ENCODE data around the gene YPEL1.
"Not testable (repeated sequence)": the region's sequence is repeated elsewhere in the genome, so short reads cannot be mapped to it uniquely, and the experiment has no call there.

Gene YPEL1

DNA sequence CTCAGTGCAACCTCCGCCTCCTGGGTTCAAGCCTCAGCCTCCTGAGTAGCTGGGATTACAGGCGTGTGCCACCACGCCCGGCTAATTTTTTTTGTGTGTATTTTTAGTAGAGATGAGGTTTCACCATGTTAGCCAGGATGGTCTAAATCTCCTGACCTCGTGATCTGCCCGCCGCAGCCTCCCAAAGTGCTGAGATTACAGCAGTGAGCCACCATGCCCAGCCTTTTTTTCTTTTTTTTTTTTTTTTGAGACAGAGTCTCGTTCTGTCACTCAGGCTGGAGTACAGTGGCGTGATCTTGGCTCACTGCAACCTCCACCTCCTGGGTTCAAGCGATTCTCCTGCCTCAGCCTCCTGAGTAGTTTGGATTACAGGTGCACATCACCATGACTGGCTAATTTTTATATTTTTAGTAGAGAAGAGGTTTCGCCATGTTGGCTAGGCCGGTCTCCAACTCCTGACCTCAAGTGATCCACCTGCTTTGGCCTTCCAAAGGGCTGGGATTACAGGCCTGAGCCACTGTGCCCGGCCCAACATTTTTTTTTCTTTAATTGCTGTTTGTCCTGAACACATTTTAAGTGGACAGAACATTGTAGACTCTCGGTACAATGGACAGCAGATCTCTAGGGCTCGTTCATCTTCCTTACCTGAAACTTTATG lies 14.3 kb downstream of the YPEL1 start:
- not testable (repeated sequence) for DNase-seq (ENCODE audit: low spot score)

DNA sequence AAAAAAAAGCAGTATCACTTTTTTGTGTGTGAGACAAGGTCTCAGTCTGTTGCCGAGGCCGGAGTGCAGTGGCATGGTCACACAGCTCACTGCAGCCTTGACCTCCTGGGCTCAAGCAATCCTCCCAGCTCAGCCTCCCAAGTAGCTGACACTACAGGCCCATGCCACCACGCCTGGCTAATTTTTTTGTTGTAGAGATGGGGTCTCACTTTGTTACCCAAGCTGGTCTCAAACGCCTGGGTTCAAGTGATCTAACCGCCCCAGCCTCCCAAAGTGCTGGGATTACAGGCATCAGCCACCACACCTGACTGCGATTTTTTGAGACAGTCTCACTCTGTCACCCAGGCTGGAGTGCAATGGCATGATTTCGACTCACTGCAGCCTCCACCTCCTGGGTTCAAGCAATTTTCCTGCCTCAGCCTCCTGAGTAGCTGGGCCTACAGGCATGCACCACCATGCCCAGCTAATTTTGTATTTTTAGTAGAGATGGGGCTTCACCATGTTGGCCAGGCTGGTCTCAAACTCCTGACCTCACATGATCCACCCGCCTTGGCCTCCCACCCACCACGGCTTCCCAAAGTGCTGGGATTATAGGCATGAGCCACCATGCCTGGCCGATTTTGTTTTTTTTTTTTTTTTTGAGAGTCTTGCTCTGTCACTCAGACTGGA lies 15.3 kb downstream of the YPEL1 start:
- not testable (repeated sequence) for DNase-seq (ENCODE audit: low spot score)

DNA sequence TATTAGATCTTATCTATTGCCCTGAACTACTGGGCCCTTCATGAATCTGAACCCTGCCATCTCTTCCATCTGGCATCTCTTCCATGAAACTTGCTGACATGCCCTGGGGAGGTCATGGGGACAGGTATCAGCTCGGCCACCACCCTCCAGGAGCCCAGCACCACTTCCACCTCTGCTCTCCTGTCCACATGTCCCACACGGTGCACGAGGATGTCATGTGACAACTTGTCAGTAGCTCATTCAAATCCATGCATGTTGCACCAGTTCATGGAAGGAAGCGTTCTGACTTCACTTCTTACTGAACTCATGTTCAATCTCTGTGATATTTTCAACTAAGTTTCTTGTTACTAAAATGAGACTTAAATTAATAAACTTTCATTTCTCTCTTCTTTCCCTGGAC lies 16.6 kb downstream of the YPEL1 start:
- no peak for DNase-seq (ENCODE audit: low spot score)

DNA sequence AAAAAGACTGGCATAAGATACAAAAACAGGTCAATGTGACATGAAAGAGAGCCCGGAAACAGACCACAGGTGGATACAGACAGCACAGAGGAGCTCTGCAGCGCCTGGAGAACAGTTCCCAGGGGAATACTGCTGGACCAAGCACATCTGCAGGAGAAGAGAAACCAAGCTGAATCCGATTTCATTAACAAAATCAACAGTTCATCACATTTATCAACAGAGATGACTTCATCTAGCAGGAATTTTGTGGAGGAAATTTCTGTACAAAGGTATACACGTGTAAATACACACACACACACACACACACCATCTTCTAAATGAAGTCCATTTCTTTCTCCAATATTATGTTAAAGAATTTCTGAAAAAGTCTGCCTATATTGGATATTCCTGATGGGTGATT lies 17.1 kb downstream of the YPEL1 start:
- no peak for DNase-seq (ENCODE audit: low spot score)

DNA sequence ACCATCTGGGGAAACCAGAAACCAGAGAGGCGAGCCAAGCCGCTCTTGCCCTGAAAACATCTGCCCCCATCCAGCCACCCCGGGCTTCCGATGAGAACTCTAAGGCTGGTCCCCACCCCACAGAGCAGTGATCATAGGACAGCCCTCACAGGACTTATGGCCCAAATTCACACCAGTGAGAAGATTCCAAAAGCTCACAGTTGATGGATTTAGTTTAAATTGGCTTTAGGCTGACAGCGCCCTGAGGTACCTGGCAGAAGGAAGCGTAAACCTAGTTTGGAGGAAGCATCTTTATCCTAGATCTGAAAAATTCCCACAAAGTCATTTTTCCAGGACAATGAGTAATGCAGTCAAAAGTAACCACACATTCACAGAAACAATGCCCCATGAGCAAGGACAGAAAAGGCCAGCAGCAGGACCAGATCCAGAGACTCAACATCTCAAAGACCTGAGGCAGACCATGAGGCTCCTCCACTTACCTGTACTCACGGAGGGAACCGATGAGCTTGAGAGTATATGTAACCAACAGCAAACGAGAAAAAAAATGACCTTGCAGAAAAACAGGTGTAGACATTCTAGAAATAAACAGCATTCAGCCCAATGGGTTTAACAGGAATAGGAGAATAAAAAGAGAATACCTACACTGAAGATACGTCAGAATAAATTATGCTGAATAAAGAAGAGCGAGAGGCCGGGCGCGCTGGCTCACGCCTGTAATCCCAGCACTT lies 19.0 kb downstream of the YPEL1 start:
- not testable (repeated sequence) for DNase-seq (ENCODE audit: low spot score)

DNA sequence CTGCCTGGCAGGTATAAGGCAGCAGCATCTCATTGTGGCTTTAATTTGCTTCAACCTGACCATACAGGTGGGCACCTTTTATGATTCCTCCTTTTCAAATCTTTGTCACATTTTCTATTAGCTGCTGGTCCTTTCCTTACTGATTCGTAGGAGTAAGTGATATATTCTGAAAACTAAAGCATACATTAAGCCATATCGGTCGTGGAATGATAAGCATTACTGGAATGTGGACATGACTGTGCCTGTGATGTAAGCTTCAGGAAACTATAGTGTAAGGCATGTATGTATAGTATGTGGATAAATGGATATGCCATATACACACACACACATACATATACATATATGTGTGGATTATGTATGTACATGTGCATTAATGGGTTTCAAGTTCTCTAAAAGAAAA lies 20.8 kb downstream of the YPEL1 start:
- no peak for DNase-seq (ENCODE audit: low spot score)

DNA sequence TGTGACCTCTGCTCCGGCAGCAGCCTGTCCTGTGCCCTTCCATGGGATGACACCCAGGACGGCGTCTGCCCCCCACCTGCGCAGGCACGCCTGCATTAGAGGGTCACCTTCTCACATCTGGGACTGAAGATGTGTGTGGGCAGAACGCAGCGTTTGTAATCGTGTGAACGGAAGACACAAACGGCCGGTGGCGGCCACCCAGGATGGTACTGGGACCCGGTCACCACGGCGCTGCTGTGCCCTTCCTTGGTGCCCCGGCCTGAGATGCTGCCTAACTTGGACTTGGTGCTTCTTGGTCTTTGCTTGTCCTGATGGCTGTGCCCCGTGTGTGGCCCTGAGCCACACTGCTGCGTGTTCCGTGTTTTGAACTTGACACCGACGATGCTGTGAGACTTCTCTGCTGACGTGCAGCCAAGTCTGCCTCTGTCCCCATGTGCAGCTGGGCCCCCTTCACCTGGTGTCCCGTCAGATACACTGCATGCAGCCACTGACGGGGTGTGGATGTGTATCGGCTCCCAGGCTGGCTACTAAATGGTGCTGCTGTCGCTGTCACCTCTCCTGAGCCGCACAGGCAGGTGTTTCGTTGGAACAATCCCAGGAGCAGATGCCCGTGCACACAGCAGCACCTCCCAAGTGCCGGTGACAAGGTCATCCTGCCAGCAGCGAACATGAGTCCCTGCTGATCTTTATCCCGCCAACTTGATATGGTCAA lies 21.4 kb downstream of the YPEL1 start:
- DNase-seq (ENCODE audit: low spot score), result no peak

DNA sequence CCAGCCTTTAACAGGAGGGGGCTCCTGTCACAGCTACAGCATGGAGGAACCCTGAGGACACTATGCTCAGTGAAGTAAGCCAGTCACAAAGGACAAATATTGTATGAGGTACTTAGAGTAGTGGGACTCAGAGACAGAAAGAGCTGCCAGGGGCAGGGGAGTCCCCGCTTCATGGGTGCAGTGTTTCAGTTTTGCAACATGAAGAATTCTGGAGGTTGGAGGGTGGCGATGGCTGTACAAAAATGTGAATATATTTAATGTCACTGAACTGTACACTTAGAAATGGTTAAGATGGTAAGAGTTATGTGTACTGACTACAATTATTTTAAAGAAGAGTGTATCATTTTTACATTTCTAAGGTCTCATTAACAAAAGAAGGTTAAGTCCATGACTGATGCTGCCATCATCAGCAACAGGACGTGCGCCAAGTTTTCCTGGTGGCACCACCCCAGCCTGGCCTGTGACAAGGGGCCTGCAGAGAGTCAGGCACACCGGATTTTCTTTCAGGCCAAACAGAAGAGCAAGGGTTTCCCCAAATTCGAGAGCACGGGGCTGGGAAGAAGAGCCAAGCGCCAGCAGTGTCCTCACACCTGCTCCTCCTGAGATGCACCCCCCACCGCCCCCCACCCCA lies 22.1 kb downstream of the YPEL1 start:
- no peak for DNase-seq (ENCODE audit: low spot score)

DNA sequence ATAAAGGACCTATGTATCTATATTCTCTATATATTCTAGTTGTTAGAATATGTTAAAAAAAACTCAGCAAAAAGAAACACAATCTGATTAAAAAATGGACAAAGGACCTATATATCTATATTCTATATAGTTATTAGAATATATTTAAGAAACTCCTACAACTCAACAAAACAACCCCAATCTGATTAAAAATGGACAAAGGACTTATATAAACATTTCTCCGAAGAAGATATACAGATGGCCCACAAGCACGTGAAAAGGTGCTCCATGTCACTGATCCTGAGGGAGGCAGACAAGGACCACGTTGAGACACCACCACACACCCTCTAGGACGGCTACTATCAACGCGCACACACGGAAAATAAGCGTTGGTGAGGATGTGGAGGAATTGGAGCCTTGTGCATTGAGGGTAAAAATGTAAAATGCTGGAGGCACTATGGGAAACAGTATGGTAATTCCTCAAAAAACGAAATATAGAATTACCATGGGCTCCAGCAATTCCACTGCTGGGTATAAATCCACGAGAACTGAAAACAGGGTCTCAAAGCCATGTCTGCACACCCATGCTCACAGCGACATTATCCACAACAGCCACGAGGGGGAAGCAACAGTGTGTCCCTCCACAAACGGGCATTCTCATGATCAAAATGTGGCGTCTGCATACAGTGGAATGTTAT lies 22.7 kb downstream of the YPEL1 start:
- DNase-seq (ENCODE audit: low spot score), result peak; percentile 94

DNA sequence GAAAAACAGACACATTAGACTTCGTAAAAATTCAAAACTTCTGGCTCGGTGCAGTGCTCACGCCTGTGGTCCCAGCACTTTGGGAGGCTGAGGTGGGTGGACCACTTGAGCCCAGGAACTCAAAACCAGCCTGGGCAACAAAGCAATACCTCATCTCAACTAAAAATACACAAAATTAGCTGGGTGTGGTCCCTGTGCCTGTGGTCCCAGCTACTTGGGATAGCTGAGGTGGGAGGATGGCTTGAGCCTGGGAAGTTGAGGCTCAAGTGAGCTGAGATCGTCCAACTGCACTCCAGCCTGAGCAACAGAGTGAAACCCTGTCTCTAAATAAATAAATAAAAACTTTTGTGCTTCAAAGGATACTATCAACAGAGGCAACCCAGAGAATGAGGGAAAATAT lies 23.7 kb downstream of the YPEL1 start:
- no peak for DNase-seq (ENCODE audit: low spot score)

DNA sequence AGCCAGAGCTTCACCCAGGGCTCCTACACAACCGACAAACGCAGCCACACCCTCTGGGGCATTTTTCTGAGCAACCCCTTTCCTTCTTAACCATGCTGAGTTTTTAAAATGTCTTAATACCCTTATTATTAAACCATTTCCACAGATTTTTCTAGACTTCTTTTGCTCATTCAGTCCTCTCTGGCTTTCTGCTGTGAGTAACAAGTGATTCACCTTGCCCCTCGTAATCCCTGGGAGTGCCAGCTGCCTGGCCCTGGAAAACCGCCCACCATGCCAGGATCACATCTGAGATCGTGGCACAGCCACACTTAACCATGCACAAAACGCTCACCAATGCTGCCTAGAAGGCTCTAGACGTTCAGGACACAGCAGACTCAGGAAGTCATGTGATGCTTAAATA lies 25.4 kb downstream of the YPEL1 start:
- no peak for DNase-seq (ENCODE audit: low spot score)

DNA sequence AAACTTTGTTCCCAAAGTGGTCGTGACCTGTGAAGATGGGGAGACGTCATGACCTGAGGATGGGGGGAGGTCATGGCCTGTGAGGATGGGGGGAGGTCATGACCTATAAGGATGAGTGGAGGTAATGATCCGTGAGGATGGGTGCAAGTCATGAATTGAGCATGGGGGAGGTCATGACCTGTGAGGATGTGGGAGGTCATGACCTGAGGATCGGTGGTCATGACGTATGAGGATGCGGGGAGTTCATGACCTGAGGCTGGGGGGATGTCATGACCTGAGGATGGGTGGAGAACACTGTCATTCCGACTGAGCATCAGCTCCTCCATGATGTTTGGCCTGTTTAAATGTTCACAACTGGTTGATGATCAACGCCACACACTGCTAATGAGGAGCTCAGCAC lies 25.9 kb downstream of the YPEL1 start:
- DNase-seq (ENCODE audit: low spot score), result no peak

DNA sequence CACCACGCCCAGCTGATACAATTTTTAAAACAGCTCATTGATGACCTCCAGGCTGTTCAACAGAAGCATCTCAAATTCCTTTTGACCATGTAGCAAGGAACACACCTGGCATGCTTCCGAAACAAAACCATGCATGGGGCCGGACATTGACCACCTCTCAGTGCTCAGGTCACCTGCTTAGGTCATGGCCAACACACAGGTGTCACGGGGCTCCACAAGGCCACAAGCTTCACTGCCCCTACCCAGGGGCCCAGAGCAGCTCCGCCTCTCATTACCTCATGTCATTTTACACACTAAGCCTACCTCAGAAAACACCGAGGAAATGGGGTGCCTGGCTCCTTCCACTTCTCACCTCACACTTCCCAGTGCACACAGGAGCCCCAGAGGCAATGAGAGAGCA lies 26.6 kb downstream of the YPEL1 start:
- DNase-seq (ENCODE audit: low spot score), result no peak

DNA sequence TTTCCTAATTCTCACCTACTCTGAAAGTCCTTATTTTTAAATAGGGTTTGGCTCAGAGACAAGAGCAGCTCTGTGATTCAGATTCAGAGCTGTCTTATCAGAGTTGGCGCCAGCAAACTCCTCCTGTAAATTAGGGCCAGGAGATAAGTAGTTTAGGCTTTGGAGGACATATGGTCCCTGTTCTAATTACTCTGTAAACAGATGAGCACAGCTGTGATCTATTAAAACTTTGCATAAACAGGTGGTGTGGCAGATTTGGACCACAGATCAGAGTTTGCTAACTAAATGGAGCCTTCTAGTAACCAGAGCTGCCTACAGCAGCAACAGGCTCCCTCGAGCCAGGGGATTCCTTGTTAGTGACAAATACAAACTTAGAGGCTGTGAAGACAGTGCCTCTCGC lies 27.9 kb downstream of the YPEL1 start:
- DNase-seq (ENCODE audit: low spot score), result no peak

DNA sequence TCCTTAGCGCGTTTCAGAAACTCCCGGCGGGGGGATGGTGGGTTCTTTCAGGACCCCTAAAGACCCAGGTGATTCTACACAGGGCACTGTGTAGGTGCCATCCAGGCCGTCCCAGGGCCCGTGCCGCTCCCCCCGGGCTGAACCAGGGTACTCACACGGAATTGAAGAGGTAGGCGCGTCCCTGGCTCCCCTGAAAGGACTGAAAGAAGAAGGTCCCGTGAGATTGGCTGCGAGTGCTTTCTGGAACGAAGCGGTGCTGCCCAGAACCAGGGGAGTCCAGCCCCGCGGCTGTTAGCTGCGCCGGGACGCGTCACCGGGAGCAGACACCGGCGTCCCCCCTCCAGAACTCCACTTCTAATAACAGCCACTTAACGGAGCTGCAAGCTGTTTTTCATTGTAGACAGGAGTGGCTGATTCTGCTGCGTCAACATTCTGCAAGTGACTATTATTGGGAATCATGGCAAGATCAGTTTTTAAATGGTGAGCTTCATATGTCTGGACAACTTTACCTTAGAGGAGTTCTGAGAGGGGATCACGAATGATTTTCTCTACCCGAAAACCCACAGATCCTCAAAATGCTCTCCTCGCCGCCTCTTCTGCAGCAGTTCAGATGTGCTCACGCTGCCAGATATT lies 31.8 kb downstream of the YPEL1 start:
- no peak for DNase-seq (ENCODE audit: low spot score)

DNA sequence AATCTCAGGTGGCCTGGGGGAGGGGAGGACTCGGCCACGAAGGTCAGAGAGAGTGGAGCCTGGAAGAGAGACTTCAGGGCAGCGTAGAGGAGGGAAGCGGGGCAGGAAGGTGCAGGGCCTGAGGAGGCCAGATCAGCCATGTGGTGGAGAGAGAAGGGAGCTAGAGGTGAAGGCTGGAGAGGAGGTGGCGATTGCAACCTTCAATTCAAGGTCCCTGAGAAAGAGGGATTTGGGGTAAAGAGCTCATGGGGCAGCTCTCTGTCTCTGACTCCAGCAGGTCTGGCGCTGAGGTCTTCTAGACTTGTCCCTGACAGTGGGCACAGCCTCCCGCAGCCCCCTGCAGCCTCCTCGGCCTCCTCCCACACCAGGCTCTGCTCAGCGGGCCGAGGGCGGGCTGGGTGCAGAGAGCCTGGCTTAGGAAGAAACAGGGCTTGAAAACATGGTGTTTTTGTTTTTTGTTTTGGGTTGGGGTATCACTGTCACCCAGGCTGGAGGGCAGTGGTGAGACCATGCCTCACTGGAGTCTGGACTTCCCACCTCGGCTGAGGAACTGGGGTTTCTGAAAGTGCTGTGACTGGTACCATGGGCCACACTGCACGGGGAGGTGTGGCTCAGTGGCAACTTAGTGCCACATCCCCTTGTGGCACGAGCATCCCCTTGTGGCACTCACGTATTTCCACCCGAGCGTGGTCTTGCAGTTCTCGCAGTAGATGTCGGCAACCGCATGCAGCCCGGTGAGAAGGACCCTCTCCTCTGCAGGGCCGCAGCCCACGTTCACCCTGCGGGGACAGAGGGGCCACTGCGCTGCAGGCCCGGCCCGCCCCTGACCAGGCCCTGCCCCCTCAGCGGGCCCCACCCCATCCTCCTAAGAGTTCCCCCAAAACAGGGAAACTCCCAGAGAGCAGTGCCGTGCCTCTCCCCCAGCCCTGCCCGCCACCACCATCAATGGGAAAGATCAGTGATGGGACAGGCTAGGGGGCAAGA lies 32.6 kb downstream of the YPEL1 start:
- no peak for DNase-seq (ENCODE audit: low spot score)

DNA sequence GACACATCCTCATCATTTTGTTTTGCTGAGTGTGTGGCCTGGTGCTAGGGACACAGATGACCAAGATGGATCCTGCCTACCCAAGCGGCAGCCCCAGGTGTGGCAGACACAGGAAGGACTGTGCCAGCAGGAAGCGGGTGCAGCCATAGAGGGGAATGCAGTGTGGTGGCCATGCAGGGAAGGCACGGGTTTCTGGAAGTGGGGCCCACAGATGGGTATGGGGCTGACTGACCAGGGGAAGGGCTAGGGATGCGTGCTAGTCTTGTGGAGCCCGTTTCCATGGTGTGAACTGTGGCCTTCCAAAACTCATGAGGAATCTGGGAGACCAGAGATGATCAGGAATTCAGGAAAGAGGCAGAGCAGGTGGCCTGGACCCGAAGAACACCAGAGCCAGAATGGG lies 33.5 kb downstream of the YPEL1 start:
- DNase-seq (ENCODE audit: low spot score), result no peak

DNA sequence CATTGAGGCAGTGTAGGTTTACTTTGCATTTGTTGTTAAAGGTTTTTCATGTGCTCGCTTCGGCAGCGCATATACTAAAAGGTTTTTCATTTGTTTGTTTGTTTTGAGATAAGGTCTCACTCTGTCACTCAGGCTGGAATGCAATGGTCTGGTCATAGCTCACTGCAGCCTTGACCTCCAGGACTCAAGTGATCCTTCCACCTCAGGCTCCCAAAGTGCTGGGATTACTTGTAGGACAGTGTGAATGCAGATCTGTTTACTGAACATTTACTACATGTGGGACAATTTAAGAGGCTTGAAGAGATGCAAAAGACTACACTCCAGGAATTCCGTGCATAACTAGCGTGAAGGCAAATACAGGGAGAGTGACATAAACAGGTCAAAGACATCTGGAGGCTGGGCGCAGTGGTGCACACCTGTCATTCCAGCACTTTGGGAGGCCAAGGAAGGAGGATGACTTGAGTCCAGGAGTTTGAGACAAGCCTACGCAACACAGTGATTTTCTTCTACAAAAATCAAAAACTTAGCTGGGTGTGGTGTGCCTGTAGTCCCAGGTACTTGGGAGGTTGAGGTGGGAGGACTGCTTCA lies 34.1 kb downstream of the YPEL1 start:
- DNase-seq (ENCODE audit: low spot score), result no peak

DNA sequence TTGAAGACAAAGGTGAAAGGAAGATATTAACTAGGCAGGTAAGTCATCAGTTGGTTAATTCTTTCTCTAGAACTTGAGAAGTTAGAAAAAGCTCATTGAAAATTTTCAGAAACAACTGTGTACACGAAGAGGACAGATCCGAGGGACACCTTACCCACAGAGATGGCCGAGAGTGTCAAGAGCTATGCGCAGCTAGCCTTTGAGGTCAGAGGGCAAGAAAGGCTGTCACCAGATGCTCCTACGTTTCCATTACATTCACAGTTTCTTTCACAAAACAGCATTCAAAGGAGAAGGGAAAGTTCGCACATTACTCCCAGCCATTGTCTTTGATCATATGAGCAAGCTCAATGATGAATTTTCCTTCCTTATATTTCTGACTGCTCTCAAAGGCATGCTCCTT lies 34.8 kb downstream of the YPEL1 start:
- no peak for DNase-seq (ENCODE audit: low spot score)

DNA sequence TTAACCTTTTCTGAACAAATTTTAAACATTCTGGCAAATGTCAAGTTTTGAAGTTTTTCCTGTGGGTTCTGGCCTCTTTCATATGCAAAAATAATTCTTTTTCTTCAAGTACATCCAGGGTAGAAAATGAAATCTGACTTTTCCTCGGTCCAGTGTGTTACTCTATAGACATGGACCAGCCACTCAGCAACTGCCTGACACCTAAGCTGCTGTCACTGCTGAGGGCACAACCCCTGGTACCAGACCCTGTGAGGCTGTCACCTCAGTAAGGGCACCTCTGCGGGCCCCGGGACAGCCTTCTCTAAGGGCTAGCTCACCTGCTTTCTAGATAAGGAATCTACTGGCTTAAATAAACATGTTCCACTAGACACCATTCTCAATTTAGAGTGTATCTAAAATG lies 36.0 kb downstream of the YPEL1 start:
- DNase-seq (ENCODE audit: low spot score), result no peak
